Inflammatory macrophage (primary cell): ENCODE data around the gene TROAP.
"Not testable (repeated sequence)": the region's sequence is repeated elsewhere in the genome, so short reads cannot be mapped to it uniquely, and the experiment has no call there.

Experiments
- DNase-seq, 2 donors: peaks; one replicate each; pipeline ENCODE4 v3.0.0-alpha.2; 2020 to 2022

Gene TROAP

GRCh38 chr12:49369411-49370145, 46.5 kb downstream of the TROAP start:
- peak; percentile 27 to 38 for DNase-seq

- no peak for DNase-seq
These were observed 47.5 kb downstream of the TROAP start for GRCh38 chr12:49370539-49370938.

DNA sequence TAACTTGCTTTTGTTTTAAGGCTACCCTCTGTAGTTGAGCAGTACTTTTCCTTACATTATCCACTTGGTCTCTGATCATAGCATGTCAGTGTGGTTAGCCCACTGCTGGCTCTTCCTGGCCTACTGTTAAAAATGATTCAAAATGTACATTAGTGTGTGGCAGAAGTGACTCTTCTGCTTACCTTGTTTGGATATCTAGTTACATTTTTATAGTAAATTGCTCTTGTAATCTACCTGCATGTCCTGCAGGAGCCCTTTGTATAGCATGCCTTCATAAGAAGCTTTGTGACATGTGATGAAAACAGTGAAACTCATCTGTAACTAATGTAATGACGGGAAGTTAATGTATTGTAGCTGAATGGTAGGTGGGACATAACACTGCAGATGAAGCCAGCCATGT, 52.4 kb downstream of the TROAP start:
- DNase-seq, result no peak

DNA sequence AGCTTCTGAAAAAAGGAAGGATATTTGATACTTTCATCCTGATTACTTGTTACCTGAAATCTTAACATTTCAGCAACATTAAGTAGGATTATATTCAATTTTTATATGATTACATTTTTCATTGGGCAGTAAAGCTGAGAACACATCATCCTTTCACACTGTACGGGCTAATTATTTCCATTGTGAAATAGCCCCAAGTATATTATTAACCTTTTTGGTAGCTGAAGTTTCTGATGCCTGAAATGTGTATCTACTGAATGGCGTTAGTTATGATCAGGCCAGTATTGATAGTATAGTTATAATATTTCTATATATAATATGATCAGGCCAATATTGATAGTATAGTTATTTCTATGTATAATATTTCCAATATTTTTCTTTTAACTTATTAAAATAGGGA, 54.3 kb downstream of the TROAP start:
- DNase-seq, result no peak

DNA sequence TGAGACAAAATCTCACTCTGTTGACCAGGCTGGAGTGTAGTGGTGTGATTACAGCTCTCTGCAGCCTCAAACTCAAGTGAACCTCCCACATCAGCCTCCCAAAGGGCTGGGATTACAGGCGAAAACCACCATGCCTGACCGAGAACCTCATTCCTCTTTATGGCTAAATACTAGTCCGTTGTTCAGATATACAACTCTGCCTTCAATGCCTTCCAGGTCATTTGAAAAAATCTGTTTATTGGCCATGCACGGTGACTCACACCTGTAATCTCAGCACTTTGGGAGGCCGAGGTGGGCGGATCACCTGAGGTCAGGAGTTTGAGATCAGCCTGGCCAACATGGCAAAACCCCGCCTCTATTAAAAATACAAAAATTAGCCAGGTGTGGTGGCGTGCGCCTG, 57.1 kb downstream of the TROAP start:
- DNase-seq, result not testable (repeated sequence)
